Inflammatory macrophage (primary cell): ENCODE results near the gene PGR.

Experiments used
- DNase-seq, 2 donors: peaks; one replicate each; pipeline ENCODE4 v3.0.0-alpha.2; 2020 to 2022

The PGR gene

GRCh38 chr11:101008961-101009689 lies 120.5 kb downstream of the PGR start:
- DNase-seq = peak; percentile 1 to 23

GRCh38 chr11:101003468-101003867 lies 126.1 kb downstream of the PGR start:
- no peak for DNase-seq

GRCh38 chr11:100999756-101000155 lies 129.9 kb downstream of the PGR start:
- DNase-seq = no peak

GRCh38 chr11:100994966-100995365 lies 134.6 kb downstream of the PGR start:
- DNase-seq = no peak

- no peak for DNase-seq
Measured at GRCh38 chr11:100991541-100991940, 138.1 kb downstream of the PGR start.

GRCh38 chr11:100990931-100991330 lies 138.7 kb downstream of the PGR start:
- DNase-seq = no peak

- no peak for DNase-seq
Measured at GRCh38 chr11:100984668-100985067, 144.9 kb downstream of the PGR start.

GRCh38 chr11:100981196-100981824 lies 148.3 kb downstream of the PGR start:
- DNase-seq = no peak

- DNase-seq = no peak
Measured at GRCh38 chr11:100980156-100980555, 149.5 kb downstream of the PGR start.
